ENCODE results near the gene DPP10. TPM values are rescaled to one million over a fixed set of nuclear protein-coding genes. Genes with fewer than 3 reads are reported as not detected.

Gene DPP10
- total RNA-seq, 3 donors from 2014 or later (not counting 1 experiment from before 2014, with no cell fraction given) = not detected

GRCh38 chr2:115484983-115485382, 1042.5 kb downstream of the DPP10 start:
- TF ChIP-seq CTCF (IDR thresholded peaks at IDR 0.05) = no peak
- 68% methylated on average over 2 of the region's 4 CpGs for WGBS (ENCODE audit: insufficient coverage)

GRCh38 chr2:115491186-115491793, 1048.8 kb downstream of the DPP10 start:
- peaks cover 5 to 7% of the 10 kb centered on the region in 2 donors for H3K9me3 Mint-ChIP-seq
- Histone ChIP-seq H3K4me1 (ENCODE audit: control insufficient read depth, insufficient read depth, low read length) (no peaks in the 10 kb centered on the region), H3K4me3 (ENCODE audit: low read length) (no peak overlapping the region), H3K27ac (ENCODE audit: low read length) (no peak overlapping the region), H3K36me3 (ENCODE audit: control insufficient read depth, insufficient read depth, low read length) (no peaks in the 10 kb centered on the region), H3K27me3 (ENCODE audit: control insufficient read depth, insufficient read depth, low read length) (no peaks in the 10 kb centered on the region), H3K9me3 (ENCODE audit: control insufficient read depth, insufficient read depth, low read length) (peaks cover 3% of the 10 kb centered on the region)
- no peak overlapping the region for H3K27ac Mint-ChIP-seq
- WGBS (ENCODE audit: insufficient coverage) = 69% methylated on average over 4 of the region's 4 CpGs
- intact Hi-C loops (cut with micrococcal nuclease) = no loop called here
- H3K36me3 Mint-ChIP-seq = no peaks in the 10 kb centered on the region
- no peaks in the 10 kb centered on the region for H3K27me3 Mint-ChIP-seq (ENCODE audit: low read depth in 2 of 2)
- no peak for DNase-seq
- no peaks in the 10 kb centered on the region for H3K4me1 Mint-ChIP-seq
- no peak for ATAC-seq
- no peak for TF ChIP-seq CTCF (IDR thresholded peaks at IDR 0.05)
- no peak overlapping the region for H3K4me3 Mint-ChIP-seq

More at GRCh38 chr2:115484983-115485382, 1042.5 kb downstream of the DPP10 start:
- no peaks in the 10 kb centered on the region for H3K4me1 ChIP-seq (ENCODE audit: control insufficient read depth, insufficient read depth, low read length)
- Mint-ChIP-seq H3K27ac (no peak overlapping the region), H3K9me3 (peaks cover 11 to 18% of the 10 kb centered on the region in 2 donors), H3K36me3 (peaks cover 11% of the 10 kb centered on the region), H3K4me1 (no peaks in the 10 kb centered on the region), H3K27me3 (ENCODE audit: low read depth in 2 of 2) (no peaks in the 10 kb centered on the region), H3K4me3 (no peak overlapping the region)
- H3K9me3 ChIP-seq (ENCODE audit: control insufficient read depth, insufficient read depth, low read length) = no peaks in the 10 kb centered on the region
- no peak overlapping the region for H3K27ac ChIP-seq (ENCODE audit: low read length)
- intact Hi-C loops (cut with micrococcal nuclease) = no loop called here
- DNase-seq = no peak
- no peak overlapping the region for H3K4me3 ChIP-seq (ENCODE audit: low read length)
- no peaks in the 10 kb centered on the region for H3K27me3 ChIP-seq (ENCODE audit: control insufficient read depth, insufficient read depth, low read length)
- ATAC-seq = no peak
- H3K36me3 ChIP-seq (ENCODE audit: control insufficient read depth, insufficient read depth, low read length) = no peaks in the 10 kb centered on the region

GRCh38 chr2:115505331-115505730, 1062.9 kb downstream of the DPP10 start:
- Histone ChIP-seq H3K9me3 (ENCODE audit: control insufficient read depth, insufficient read depth, low read length) (no peaks in the 10 kb centered on the region), H3K4me3 (ENCODE audit: low read length) (no peak overlapping the region), H3K36me3 (ENCODE audit: control insufficient read depth, insufficient read depth, low read length) (no peaks in the 10 kb centered on the region), H3K27me3 (ENCODE audit: control insufficient read depth, insufficient read depth, low read length) (no peaks in the 10 kb centered on the region), H3K4me1 (ENCODE audit: control insufficient read depth, insufficient read depth, low read length) (no peaks in the 10 kb centered on the region), H3K27ac (ENCODE audit: low read length) (no peak overlapping the region)
- Mint-ChIP-seq H3K4me3 (no peak overlapping the region), H3K27me3 (ENCODE audit: low read depth in 2 of 2) (no peaks in the 10 kb centered on the region), H3K27ac (no peak overlapping the region), H3K4me1 (no peaks in the 10 kb centered on the region), H3K9me3 (peaks cover 18 to 19% of the 10 kb centered on the region in 2 donors), H3K36me3 (no peaks in the 10 kb centered on the region)
- DNase-seq (no peak), ATAC-seq (no peak)
- 31% methylated on average over 3 of the region's 3 CpGs for WGBS (ENCODE audit: insufficient coverage)
- no peak for TF ChIP-seq CTCF (IDR thresholded peaks at IDR 0.05)
- intact Hi-C loops (cut with micrococcal nuclease) = no loop called here

- intact Hi-C loops (cut with micrococcal nuclease) = no loop called here
- DNase-seq (no peak), ATAC-seq (no peak)
- 92% methylated on average over 3 of the region's 3 CpGs for WGBS (ENCODE audit: insufficient coverage)
- no peaks in the 10 kb centered on the region for H3K9me3 ChIP-seq (ENCODE audit: control insufficient read depth, insufficient read depth, low read length)
- H3K4me1 Mint-ChIP-seq = no peaks in the 10 kb centered on the region
- H3K9me3 Mint-ChIP-seq = peaks cover 13 to 18% of the 10 kb centered on the region in 2 donors
- no peaks in the 10 kb centered on the region for H3K27me3 ChIP-seq (ENCODE audit: control insufficient read depth, insufficient read depth, low read length)
- no peaks in the 10 kb centered on the region for H3K36me3 Mint-ChIP-seq
- no peaks in the 10 kb centered on the region for H3K36me3 ChIP-seq (ENCODE audit: control insufficient read depth, insufficient read depth, low read length)
- no peak overlapping the region for H3K27ac ChIP-seq (ENCODE audit: low read length)
- H3K4me3 Mint-ChIP-seq = no peak overlapping the region
- no peak overlapping the region for H3K4me3 ChIP-seq (ENCODE audit: low read length)
- no peak overlapping the region for H3K27ac Mint-ChIP-seq
- no peaks in the 10 kb centered on the region for H3K4me1 ChIP-seq (ENCODE audit: control insufficient read depth, insufficient read depth, low read length)
- TF ChIP-seq CTCF (IDR thresholded peaks at IDR 0.05) = no peak
- no peaks in the 10 kb centered on the region for H3K27me3 Mint-ChIP-seq (ENCODE audit: low read depth in 2 of 2)
These were observed 1078.3 kb downstream of the DPP10 start for GRCh38 chr2:115520727-115521126.
